Endothelial cell of umbilical vein (primary cell): ENCODE results near the gene PNMA1. TPM values are rescaled to one million over a fixed set of nuclear protein-coding genes. Genes with fewer than 3 reads are reported as not detected.
A peak's percentile ranks its signal among the peaks of the same experiment; 100 is the strongest.

Experiments
- BruUV-seq: library from RNA; stranded (reverse); fragments of 400-500 nt; replicated peaks from 2 replicates; lab custom pipeline; 2021; lab: Mats Ljungman, UMichigan
- CTCF ChIA-PET: fragments of 300-600, 350-600 bp; sonication (Branson Sonifier 250); formaldehyde crosslinking; loops from one replicate; lab custom pipeline; 2021; ENCODE audit warnings: antibody characterized with exemption, inconsistent platforms; lab: Charles Lee
- POLR2A ChIA-PET: fragments of 300-600, 350-600 bp; sonication (Branson Sonifier 250); formaldehyde crosslinking; loops from one replicate; lab custom pipeline; 2021; ENCODE audit warnings: antibody characterized with exemption, inconsistent platforms; lab: Charles Lee
- DNase-seq: peaks from one replicate; pipeline ENCODE4 v3.0.0-alpha.2; 2011; ENCODE audit warnings: low read depth, low spot score
- FAIRE-seq: peaks from 2 replicates; lab custom pipeline; 2011; peaks lifted over from hg19 to GRCh38; lab: Jason Lieb, UNC
- H2AFZ ChIP-seq: 2 replicates; pipeline ENCODE4 v1.6.0; 2012; ENCODE audit warnings: low read depth, low read length, control low read depth, inconsistent platforms
- H3K27ac ChIP-seq: 2 replicates; pipeline ENCODE4 v1.5.1; 2011; ENCODE audit warnings: low read depth, mild to moderate bottlenecking, control low read depth, low read length, moderate library complexity; ENCODE audit not compliant: insufficient read depth
- H3K27me3 ChIP-seq, 2 experiments: 2 replicates each; pipeline versions ENCODE4 v1.6.0 to v1.6.1; 2011; ENCODE audit warnings: low read length in 2 of 2, mixed read lengths in 1 of 2; ENCODE audit not compliant: control insufficient read depth in 2 of 2, insufficient read depth in 2 of 2
- H3K36me3 ChIP-seq, 2 experiments: 2 replicates in 1 of 2; 3 replicates in 1 of 2; pipeline ENCODE4 v1.5.1; 2011; ENCODE audit warnings: low read length in 2 of 2, mild to moderate bottlenecking in 1 of 2, moderate library complexity in 1 of 2; ENCODE audit not compliant: control insufficient read depth in 2 of 2, insufficient read depth in 2 of 2; ENCODE audit errors: extremely low read depth in 1 of 2
- H3K4me1 ChIP-seq: 3 replicates; pipeline ENCODE4 v1.5.1; 2011; ENCODE audit warnings: mild to moderate bottlenecking, low read length; ENCODE audit not compliant: control insufficient read depth, insufficient read depth; ENCODE audit errors: extremely low read depth
- H3K4me2 ChIP-seq: 2 replicates; pipeline ENCODE4 v1.6.1; 2011; ENCODE audit warnings: low read length, control low read depth, mixed read lengths; ENCODE audit not compliant: insufficient read depth
- H3K4me3 ChIP-seq, 3 experiments: fragments of 200-600 bp in 1 of 3; sonication (generic), shearing (Covaris generic) in 1 of 3; replicated peaks in 1 of 3; 2 replicates each; pipeline ENCODE4 v1.5.1; 2011 to 2016; ENCODE audit warnings: control low read depth in 3 of 3, low read length in 3 of 3, mild to moderate bottlenecking in 2 of 3, inconsistent platforms in 1 of 3, low read depth in 1 of 3, moderate library complexity in 1 of 3; ENCODE audit not compliant: insufficient read depth in 1 of 3
- H3K79me2 ChIP-seq: 2 replicates; pipeline ENCODE4 v1.6.0; 2012; ENCODE audit warnings: low read length, inconsistent platforms; ENCODE audit not compliant: control insufficient read depth, insufficient read depth
- H3K9ac ChIP-seq: replicated peaks from 2 replicates; pipeline ENCODE3; 2011; ENCODE audit warnings: low read length, control low read depth; ENCODE audit not compliant: insufficient read depth; ENCODE audit errors: extremely low read depth
- H3K9me1 ChIP-seq: replicated peaks from 3 replicates; pipeline ENCODE4 v1.6.0; 2011; ENCODE audit warnings: mild to moderate bottlenecking, low read length; ENCODE audit not compliant: control insufficient read depth, insufficient read depth; ENCODE audit errors: extremely low read depth
- H3K9me3 ChIP-seq: replicated peaks from 2 replicates; pipeline ENCODE4 v1.5.1; 2012; ENCODE audit warnings: low read length, inconsistent platforms; ENCODE audit not compliant: control insufficient read depth, insufficient read depth
- H4K20me1 ChIP-seq: replicated peaks from 2 replicates; pipeline ENCODE3; 2011; ENCODE audit warnings: mild to moderate bottlenecking, low read length; ENCODE audit not compliant: control insufficient read depth, insufficient read depth; ENCODE audit errors: extremely low read depth
- EZH2 ChIP-seq: IDR thresholded peaks from 2 replicates; pipeline ENCODE4 v1.6.1; 2012; ENCODE audit warnings: borderline replicate concordance, low read depth, mild to moderate bottlenecking, moderate library complexity, low read length, inconsistent platforms; ENCODE audit not compliant: severe bottlenecking
- FOS ChIP-seq: IDR thresholded peaks from 2 replicates; pipeline ENCODE4 v1.6.1; 2011; ENCODE audit warnings: mild to moderate bottlenecking, low read length, moderate library complexity, borderline replicate concordance; ENCODE audit not compliant: insufficient read depth
- GATA2 ChIP-seq: IDR thresholded peaks from 2 replicates; pipeline ENCODE4 v1.7.0; 2011; ENCODE audit warnings: low read depth, mild to moderate bottlenecking, moderate library complexity, mixed read lengths, low read length; ENCODE audit not compliant: insufficient read length, insufficient read depth
- JUN ChIP-seq: IDR thresholded peaks from 2 replicates; pipeline ENCODE4 v1.6.1; 2011; ENCODE audit warnings: borderline replicate concordance, low read depth; ENCODE audit not compliant: insufficient read length, insufficient read depth
- MYC ChIP-seq: IDR thresholded peaks from one replicate; pipeline ENCODE4 v1.6.1; 2011; ENCODE audit warnings: mild to moderate bottlenecking, low read depth, low read length
- POLR2A ChIP-seq: IDR thresholded peaks from 2 replicates; pipeline ENCODE4 v1.6.1; 2012; ENCODE audit warnings: low read depth, mild to moderate bottlenecking, control low read depth, low read length
- POLR2AphosphoS5 ChIP-seq: IDR thresholded peaks from 2 replicates; pipeline ENCODE4 v1.6.1; 2012; ENCODE audit warnings: low read depth, mild to moderate bottlenecking, control low read depth, low read length, moderate library complexity; ENCODE audit not compliant: insufficient read depth
- dilution Hi-C: fragments of 300-500 bp; cut with MboI; formaldehyde crosslinking; loops from one replicate; pipeline ENCODE4 v1.15.0; 2019; ENCODE audit warnings: low sequenced_read_pairs; ENCODE audit not compliant: extremely low pct_ligation_motif_present
- intact Hi-C: fragments of 100-400 bp; cut with micrococcal nuclease; formaldehyde crosslinking; loops from one replicate; pipeline ENCODE4 v1.10.0; 2022
- polyA plus RNA-seq, 4 experiments: library from polyadenylated mRNA; depleted of rRNA in 3 of 4; stranded (reverse) in 3 of 4; unstranded in 1 of 4; fragments of >200 nt; gene quantifications; 2 replicates each; pipeline versions ENCODE4 v1.2.1 to v1.2.3, GENCODE V29; 2011 to 2012; ENCODE audit warnings: missing spikeins in 1 of 4
- total RNA-seq: library from RNA; stranded (reverse); gene quantifications from 2 replicates; pipeline ENCODE4 v1.2.3, GENCODE V29; 2021
- TF ChIP-seq, protein P1 (sequence below), 2 donors: IDR thresholded peaks; 1 replicate in 1 of 2; 2 replicates in 1 of 2; pipeline ENCODE4 v1.5.1; 2011; ENCODE audit warnings: low read length in 2 of 2, mild to moderate bottlenecking in 2 of 2, moderate library complexity in 2 of 2, control low read depth in 1 of 2, inconsistent platforms in 1 of 2, low read depth in 1 of 2; ENCODE audit not compliant: insufficient read depth in 1 of 2; ENCODE audit errors: extremely low read depth in 1 of 2
- TF ChIP-seq, protein P2 (sequence below): IDR thresholded peaks from 2 replicates; pipeline ENCODE4 v1.6.1; 2011; ENCODE audit not compliant: insufficient read depth, insufficient read length

The PNMA1 gene
- total and polyA plus RNA-seq, 2 donors (not counting 3 experiments of a cell fraction or from before 2014, with no cell fraction given): 29.8 to 82.6 TPM

DNA sequence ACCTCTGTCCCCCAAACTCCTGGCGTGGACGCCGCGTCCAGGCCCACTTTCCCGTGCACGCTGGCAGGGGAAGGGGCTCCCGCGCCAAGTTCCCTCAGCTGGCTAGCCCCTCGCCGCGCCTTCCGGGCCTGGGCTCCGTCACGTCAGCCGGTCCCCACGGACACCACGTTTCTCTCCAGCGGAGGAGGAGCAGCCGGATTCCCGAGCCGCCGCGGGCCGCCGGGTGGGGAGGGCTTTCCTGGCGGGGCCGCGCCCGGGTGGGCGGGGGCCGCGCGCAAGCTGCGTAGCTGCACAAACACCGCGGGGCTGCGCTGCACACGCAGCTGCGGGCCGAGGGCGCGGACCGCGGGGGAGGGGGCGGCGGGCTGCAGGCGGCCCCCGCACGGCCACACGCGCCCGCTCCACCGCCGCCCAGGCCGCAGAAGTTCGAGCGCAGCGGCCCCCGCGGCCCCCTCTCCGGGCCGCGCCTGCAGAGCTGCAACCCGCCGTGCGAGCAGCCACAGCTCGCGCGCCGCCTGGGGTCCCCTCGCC lies 45.1 kb upstream of the PNMA1 start:
- DNase-seq: peak; percentile 49
- Histone ChIP-seq H3K27me3 (no peaks in the 10 kb centered on the region), H3K4me3 (peak overlapping the region; percentile 53 to 60 (median 54)), H3K36me3 (no peaks in the 10 kb centered on the region), H4K20me1 (no peaks in the 10 kb centered on the region), H3K4me1 (peaks cover 54% of the 10 kb centered on the region), H3K79me2 (peaks cover 77% of the 10 kb centered on the region), H2AFZ (no peak overlapping the region), H3K9me1 (no peaks in the 10 kb centered on the region), H3K4me2 (peak overlapping the region; percentile 83), H3K27ac (peak overlapping the region; percentile 96), H3K9ac (peak overlapping the region; percentile 94), H3K9me3 (no peaks in the 10 kb centered on the region)
- intact Hi-C loops (no loop called here), dilution Hi-C loops (no loop called here)
- peak; percentile 68 for FAIRE-seq
- CTCF ChIA-PET: interaction anchor here (1.0 to 10.8 kb wide), 16 partner anchors 9 to 91 kb away, joined by 3 to 245 read pairs (median 6); partner anchors contain the start of genes PNMA1 and PTGR2
- no TSS peak for BruUV-seq
- POLR2A ChIA-PET: interaction anchor here (0.6 to 1.5 kb wide), 3 partner anchors 26 to 29 kb away, joined by 3 to 8 read pairs (median 5); no protein-coding TSS in a partner anchor
- TF ChIP-seq POLR2AphosphoS5 (peak; percentile 40), POLR2A (no peak)

DNA sequence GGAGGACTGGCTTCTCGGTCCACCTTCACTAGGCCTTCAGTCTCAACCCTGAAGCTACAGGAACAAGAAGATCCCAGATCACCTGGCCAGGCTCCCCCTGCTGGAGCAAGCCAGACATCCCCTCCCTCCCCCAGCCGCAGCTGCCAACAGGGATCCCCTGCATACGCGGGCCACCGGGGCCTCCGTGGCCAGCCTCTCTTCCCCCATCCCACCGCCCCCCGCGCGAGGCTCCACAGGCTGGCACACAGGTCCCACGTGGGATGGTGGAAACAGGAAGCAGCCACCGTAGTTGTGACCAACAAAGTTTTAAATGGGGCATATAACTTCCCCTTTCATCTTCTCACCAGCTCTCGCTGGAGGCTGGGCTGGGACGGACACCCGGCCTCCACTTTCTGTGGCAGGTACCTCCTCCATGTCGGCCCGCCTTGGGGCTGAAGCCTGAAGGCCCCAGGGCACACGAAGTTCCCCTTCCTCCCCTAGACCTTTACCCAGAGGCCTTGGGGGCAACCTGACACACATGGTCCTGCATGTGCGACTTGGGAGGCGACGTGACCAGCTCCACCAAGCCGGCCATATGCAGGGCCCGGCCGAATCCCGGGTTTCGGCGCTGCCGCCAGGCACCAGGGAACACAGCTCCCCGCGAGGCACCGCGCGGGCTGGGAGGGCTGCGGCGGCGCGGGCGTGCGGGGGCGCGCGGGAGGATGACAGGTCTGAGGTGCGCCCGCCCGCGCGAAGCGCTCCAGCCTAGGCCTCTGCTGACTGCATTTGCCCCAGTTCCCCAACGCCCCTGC lies 44.4 kb upstream of the PNMA1 start:
- Histone ChIP-seq H3K79me2 (peaks cover 75% of the 10 kb centered on the region), H3K27me3 (no peaks in the 10 kb centered on the region), H3K27ac (peak overlapping the region; percentile 96), H3K4me1 (peaks cover 60% of the 10 kb centered on the region), H3K4me2 (peak overlapping the region; percentile 83), H2AFZ (no peak overlapping the region), H3K36me3 (no peaks in the 10 kb centered on the region), H3K9me1 (no peaks in the 10 kb centered on the region), H3K9me3 (no peaks in the 10 kb centered on the region), H3K9ac (peak overlapping the region; percentile 94), H3K4me3 (peak overlapping the region; percentile 16 to 54 (median 53)), H4K20me1 (no peaks in the 10 kb centered on the region)
- peak; percentile 70 for DNase-seq
- ChIA-PET POLR2A (interaction anchor here (0.6 to 1.2 kb wide), 2 partner anchors 17 to 30 kb away, joined by 3 to 4 read pairs; no protein-coding TSS in a partner anchor), CTCF (interaction anchor here (1.0 to 10.8 kb wide), 14 partner anchors 9 to 69 kb away, joined by 3 to 245 read pairs (median 6); partner anchors contain the start of gene PNMA1)
- BruUV-seq: no TSS peak
- TF ChIP-seq POLR2AphosphoS5 (peak; percentile 28), GATA2 (no peak), JUN (no peak), MYC (no peak), FOS (no peak), POLR2A (no peak), EZH2 (no peak)
- TF ChIP-seq, protein P1, sequence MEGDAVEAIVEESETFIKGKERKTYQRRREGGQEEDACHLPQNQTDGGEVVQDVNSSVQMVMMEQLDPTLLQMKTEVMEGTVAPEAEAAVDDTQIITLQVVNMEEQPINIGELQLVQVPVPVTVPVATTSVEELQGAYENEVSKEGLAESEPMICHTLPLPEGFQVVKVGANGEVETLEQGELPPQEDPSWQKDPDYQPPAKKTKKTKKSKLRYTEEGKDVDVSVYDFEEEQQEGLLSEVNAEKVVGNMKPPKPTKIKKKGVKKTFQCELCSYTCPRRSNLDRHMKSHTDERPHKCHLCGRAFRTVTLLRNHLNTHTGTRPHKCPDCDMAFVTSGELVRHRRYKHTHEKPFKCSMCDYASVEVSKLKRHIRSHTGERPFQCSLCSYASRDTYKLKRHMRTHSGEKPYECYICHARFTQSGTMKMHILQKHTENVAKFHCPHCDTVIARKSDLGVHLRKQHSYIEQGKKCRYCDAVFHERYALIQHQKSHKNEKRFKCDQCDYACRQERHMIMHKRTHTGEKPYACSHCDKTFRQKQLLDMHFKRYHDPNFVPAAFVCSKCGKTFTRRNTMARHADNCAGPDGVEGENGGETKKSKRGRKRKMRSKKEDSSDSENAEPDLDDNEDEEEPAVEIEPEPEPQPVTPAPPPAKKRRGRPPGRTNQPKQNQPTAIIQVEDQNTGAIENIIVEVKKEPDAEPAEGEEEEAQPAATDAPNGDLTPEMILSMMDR (IDR thresholded peaks at IDR 0.05; ENCODE audit: extremely low read depth in 1 of 2, insufficient read depth in 1 of 2, low read depth in 1 of 2, low read length in 2 of 2): peak; percentile 59 to 83
- TF ChIP-seq, protein P2, sequence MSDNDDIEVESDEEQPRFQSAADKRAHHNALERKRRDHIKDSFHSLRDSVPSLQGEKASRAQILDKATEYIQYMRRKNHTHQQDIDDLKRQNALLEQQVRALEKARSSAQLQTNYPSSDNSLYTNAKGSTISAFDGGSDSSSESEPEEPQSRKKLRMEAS: no peak
- dilution Hi-C loops: no loop called here
- peak; percentile 73 for FAIRE-seq
- intact Hi-C loops: loop anchor here (1.0 kb wide), 2 partner anchors 17 to 30 kb away; no protein-coding TSS in a partner anchor
